Stimulated activated CD4-positive, alpha-beta T cell treated with anti-CD3 and anti-CD28 coated beads, Interleukin-12 subunit alpha, Interleukin-12 subunit beta, amount 100 ng/mL, for 48 hours (primary cell): ENCODE measurements around the gene ANO1.

Source experiments
- DNase-seq, 3 donors: peaks; one replicate each; pipeline ENCODE4 v3.0.0-alpha.2; 2020; ENCODE audit warnings: low read depth in 2 of 3, low spot score in 1 of 3

Gene ANO1

GRCh38 chr11:70092959-70093715 is 15.0 kb downstream of the ANO1 start:
- DNase-seq = no peak

DNA sequence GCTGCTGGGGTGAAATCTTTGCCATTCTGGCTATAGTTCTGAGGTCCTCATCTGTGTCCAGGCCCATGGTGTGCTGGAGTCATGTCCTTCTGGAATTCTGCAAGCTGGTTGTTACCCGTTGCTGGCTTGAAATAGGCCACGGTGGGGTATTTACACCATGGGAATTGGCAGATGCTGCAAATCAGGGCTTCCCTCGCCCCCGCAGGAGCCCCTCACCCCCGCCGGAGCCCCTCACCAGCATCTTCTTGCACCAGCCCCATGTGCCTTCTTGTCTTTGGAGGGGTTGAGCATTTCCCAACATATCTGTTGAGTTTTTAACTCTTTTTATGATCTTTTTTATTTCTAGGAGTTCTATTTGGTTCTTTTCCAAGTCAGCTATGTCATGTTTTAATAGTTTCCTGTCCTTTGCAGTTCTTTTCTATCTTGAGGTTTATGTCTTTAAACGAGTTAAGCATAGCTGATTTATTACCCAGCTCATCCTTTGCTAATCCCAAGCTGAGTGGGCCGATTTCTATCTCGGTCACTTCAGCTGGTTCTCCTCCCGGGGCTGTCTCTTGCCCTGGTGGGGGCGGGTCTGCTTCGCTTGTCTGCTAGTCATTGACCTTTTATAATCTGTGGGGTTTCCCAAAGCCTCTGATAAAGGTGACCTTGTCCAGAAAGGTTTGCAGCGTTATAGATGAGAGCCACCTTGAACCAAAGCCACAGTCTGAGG is 17.6 kb downstream of the ANO1 start:
- DNase-seq = no peak

DNA sequence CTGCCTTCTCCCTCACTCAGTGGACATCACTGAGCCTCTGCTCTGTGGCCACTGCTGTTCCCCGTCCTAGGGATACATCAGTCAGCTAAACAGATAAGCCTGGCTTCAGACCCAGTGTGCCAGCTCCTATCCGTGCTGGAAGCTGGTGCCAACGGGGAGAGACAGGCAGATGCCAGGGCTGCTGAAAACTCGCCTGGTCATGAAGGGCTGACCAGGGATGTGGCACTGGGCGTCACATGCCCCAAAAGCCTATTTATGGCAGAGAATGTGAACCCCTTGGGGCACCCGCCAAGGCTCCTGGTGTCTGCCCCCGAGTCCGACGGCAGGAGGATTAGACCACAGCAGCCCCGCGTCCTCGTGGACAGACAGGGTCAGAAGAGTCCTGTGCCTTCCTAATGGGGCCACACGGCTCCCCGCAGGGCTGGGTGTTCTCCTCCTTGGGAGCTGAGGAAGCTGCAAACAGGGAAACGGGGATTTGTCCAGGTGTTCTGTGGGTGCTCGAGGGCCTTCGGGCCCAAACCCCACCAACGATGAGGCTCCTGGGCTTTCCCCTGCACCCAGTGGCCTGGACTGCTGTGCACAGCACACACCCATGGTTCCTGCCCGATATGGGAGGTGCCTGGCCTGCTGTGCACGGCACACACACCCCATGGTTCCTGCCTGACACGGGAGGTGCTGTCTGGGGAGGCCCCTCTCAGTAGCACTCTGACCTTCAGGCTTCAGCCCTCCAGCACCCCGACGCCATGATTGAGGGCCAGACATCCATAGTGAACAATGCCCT is 19.9 kb downstream of the ANO1 start:
- no peak for DNase-seq

GRCh38 chr11:70098936-70099335 is 20.8 kb downstream of the ANO1 start:
- no peak for DNase-seq

GRCh38 chr11:70099578-70100279 is 21.6 kb downstream of the ANO1 start:
- no peak for DNase-seq

- no peak for DNase-seq
These were observed 22.1 kb downstream of the ANO1 start for GRCh38 chr11:70100280-70100603.

GRCh38 chr11:70100791-70101190 is 22.7 kb downstream of the ANO1 start:
- DNase-seq = no peak

- DNase-seq = no peak
These were observed 25.3 kb downstream of the ANO1 start for GRCh38 chr11:70103256-70103975.

DNA sequence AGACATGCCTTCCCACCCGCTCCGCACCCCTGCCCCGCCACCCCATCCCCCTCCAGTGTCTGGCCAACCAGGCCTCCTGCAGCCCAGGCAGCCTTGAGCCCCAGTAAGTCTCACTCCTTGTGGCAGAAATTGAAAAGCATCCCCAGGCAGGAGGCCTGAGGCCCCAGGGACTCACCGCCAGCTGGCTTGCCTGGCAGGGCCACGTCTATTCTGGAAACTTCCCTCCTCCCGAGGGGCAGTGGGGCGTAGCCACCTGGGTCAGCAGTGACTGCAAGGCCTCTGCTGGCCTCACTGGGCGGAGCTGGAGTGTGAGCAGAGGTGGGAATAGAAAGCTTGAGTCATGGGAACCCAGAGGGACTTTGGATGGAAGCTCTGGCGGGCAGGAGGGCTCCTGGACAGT is 26.3 kb downstream of the ANO1 start:
- no peak for DNase-seq

- DNase-seq = no peak
These were observed 26.8 kb downstream of the ANO1 start for GRCh38 chr11:70104961-70105360.

DNA sequence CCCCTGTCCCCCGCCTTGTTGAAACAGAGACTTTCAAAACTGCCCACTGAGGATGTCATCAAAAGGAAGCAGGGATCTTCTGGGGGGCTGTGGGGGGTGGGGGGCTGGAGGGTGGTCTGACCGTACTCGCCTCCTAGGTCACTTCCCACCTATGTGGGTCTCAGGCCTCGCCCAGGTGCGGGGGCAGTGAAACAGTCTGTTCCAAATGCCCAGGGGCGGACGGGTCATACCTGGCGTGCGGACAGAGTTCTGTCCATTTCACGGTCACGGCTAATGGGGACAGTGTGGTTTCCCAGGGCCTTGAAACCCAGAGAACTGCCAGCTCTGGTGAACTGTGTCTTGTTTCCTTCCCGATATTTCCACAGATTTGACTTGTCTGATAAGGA is 27.2 kb downstream of the ANO1 start:
- DNase-seq = no peak

GRCh38 chr11:70105755-70106571 is 27.8 kb downstream of the ANO1 start:
- DNase-seq = no peak

- no peak for DNase-seq
These were observed 28.6 kb downstream of the ANO1 start for GRCh38 chr11:70106757-70107156.

DNA sequence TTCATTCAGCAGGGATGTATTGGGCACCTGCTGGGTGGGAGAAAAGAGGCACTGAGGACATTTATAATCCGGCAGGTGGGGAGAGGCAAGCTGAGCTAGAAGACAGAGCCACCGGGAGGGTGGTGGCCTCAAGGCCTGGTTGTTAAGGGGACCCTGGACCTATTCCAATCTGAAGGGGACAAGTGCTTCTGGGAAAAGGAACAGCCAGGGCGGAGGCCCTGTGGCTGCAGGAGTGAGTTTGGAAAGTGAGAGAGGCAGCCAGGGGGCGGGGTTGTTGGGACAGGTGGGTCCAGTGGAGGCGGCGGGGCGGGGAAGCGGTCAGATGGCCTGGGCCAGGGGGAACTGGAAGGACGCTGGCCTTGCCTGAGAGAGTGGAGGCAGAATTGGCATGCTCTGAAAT is 29.1 kb downstream of the ANO1 start:
- no peak for DNase-seq

GRCh38 chr11:70107756-70108155 is 29.6 kb downstream of the ANO1 start:
- DNase-seq = no peak

- no peak for DNase-seq
These were observed 30.1 kb downstream of the ANO1 start for GRCh38 chr11:70108250-70108649.

DNA sequence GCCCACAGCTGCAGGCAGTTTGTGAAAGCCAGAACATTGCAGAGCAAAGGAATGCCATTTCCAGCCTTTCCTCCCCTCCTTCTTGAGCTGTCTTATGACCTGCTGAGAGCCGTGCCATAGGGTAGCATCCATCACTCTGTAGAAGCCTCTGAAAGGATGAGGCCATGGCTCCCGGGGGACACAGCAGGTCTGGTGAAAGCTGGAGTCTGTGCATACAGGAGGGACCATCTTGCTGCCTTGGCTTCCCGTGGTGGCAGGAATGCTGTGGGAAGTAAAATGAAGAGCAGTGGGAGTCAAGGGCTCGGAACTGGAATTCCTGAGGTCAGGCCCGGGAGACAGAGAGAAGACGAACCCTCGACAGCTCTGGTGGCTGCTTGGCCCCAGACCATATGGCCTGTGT is 30.9 kb downstream of the ANO1 start:
- DNase-seq = no peak

DNA sequence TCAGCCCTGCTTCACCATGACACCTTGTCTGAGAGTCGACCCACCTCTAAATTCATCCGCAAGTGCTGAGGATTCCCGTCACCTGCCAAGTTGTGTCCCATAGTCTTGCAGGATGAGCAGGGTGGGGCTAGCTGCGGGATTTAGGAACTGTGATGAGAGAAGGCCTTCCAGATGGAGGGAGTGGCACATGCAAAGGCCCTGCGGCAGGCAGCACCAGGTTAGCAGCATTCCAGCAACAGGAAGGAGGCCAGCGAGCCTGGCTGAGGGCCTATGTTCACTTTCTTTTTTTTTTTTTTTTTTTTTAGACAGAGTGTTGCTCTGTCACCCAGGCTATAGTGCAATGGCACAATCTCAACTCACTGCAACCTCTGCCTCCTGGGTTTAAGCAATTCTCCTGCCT is 31.8 kb downstream of the ANO1 start:
- no peak for DNase-seq

DNA sequence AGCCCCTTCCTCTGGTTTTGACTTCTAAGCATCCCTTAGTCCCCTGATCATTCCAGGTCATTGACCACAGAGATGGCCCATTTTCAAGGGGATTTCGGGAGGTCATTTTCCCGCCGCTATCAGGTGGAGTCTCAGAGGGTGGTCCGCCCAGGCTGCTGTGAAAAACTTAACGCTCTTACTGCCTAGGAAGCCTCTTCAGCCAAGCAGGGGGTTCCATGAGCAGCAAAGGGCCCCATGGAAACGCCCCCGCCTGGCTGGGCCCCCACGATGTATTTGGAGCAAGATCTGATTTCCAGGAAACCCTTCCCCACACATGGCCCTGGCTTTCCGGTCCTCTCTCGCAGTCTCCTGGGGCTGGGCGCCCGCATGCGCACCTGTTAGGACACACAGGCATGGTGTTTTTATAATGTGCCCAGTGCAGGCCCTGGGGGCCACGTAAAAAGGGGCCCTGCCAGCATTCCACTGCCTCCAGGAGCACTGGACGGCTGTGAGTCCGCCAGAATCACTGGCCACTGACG is 32.5 kb downstream of the ANO1 start:
- DNase-seq = no peak
